HG03575 (cell line): ENCODE measurements around the gene UTS2R.

Experiments used
- ATAC-seq: cut with Tn5 transposase; IDR thresholded peaks from one replicate; pipeline ENCODE4 v1.9.1; 2021; ENCODE audit not compliant: unreplicated experiment, insufficient number of reproducible peaks, low FRiP score; ENCODE audit errors: extremely low read depth

UTS2R gene

DNA sequence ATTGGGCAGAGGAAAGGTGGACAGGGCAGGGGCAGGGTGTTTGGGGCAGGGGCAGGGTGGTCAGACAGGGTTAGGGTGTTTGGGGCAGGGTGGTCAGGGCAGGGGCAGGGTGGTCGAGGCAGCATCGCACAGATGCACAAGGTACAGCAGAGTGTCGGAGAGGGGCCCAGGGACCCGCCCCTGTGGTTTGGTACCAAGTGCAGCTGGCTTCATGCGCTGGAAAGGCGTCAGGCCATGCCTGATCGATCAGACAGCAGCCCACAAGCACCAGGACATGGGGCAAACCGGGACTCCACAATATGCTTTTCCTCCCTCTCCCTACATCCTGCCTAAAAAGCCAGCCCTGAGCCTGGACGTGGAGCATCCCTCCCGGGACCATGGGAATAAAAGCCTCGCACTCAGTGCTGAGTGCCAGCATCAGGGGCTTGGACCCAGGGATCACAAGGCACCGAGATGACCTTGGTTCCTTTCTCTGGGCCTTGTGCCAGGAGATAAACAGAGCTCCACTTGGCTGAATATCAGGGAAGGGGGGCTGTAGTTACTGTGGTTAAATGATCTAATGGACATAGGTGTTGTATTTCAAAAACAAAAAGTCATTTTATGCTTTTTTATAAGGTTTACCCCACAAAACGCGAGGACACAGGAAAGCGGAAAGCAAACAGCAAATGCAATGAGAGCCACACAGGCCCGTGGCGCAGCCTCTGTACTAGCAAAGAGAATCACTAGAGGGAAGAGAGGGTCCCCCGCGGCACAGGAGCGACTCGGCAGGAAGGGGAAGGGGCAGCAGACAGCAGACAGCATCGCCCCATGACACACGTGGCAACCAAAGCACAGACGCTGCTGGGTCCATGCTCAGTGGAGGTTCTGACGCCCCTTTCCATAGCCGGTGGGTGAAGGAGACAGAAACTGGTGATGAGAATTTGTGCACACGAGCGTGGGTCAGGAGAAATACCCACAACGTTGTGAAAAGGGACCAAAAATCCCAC lies 41.3 kb downstream of the UTS2R start:
- no peak for ATAC-seq

DNA sequence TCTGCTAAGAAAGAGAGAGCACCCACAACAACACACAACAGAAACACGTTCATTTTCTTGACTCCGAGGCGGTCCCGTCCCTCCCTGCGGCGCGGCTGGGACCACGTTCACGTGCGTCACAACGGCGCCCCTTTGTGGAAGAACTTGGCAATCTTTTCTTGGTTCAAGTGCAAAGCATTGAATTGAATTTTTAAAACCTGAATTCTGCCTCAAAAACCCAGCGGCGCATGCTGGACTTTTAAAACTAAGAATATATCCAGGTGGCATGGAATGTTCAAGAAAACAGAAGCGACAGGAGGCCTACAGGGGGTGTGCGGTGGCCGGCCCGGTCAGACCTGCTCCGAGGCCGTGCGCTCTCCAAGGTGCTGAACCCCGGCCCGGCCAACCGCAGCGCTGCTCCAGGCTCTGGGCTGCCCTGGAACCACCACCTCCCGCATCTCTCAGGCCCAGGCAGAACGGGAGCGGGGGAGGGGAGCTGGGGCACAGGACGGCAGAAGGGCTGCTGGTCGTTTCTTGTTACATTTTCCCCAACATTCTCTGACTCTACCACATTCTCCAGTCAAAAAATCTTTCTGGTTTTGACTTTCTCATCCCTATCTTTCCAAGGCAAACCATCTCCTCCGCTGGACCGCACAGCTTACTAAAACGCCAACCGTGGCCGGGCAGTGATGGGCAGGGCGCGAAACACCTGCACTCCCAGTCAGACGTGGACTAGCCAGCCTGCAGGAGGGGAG lies 43.1 kb downstream of the UTS2R start:
- no peak for ATAC-seq

DNA sequence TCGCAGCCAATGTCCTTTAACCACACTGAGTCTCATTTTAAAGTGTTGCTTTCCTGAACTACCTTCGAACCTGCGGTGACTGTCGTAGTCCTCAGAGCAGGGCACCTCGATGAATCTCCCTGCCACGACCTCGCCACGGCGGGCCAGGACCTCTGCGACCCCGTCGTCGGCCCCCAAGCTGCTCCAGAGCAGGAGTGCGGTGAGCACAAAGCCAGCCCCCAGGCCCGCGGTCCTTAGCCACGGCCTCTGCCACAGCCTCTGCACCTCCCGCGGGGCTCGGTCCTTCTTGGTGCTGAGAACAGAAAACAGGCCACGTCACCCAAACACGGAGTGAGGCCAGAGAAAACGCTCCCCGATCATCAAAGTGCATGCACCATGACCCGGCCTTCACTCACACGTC lies 43.8 kb downstream of the UTS2R start:
- ATAC-seq = no peak

DNA sequence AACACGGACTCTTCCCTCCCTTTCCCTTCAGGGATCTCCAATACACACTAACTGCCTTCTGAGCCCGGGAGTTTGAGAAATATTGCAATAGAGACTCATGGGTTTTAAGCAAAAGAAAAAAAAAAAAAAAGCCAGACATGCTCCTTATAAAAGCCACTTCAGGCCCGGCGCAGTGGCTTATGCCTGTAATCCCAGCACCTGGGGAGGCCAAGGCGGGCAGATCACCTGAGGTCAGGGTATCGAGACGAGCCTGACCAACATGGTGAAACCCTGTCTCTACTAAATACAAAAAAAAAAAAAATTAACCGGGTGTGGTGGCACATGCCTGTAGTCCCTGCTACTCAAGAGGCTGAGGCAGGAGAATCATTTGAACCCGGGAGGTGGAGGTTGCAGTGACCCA lies 44.2 kb downstream of the UTS2R start:
- ATAC-seq = no peak

DNA sequence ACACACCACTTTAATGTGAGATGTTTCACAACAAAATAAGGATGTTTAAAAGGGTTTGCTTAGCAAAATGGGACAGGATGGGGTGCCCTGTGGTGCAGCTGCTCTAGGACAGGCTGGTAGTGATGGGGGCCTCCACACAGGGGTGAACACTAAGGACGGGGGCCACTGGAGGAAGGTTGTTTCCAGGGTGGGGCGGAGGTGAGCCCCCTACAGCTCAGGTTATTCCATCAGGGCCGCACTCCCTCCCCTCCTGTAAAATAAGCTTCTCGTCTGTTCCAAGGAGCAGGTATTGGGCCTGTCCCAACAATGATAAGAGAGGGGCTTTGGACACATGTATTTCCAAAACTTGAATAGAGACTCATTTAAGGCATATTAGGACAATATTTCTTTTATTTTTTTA lies 44.7 kb downstream of the UTS2R start:
- no peak for ATAC-seq

DNA sequence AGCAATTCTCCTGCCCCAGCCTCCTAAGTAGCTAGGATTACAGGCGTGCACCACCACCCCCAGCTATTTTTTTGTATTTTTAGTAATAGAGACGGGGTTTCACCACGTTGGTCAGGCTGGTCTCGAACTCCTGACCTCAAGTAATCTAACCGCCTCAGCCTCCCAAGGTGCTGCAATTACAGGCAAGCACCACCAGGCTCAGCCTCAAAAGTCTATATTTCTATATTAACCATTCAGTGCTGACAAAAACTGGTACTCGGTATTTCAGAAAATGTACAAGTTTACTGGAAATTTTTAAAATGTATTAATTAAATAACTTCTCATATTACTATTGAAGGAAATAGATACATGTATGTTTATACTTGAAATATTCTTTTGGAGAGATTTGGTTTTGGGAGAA lies 45.2 kb downstream of the UTS2R start:
- no peak for ATAC-seq

DNA sequence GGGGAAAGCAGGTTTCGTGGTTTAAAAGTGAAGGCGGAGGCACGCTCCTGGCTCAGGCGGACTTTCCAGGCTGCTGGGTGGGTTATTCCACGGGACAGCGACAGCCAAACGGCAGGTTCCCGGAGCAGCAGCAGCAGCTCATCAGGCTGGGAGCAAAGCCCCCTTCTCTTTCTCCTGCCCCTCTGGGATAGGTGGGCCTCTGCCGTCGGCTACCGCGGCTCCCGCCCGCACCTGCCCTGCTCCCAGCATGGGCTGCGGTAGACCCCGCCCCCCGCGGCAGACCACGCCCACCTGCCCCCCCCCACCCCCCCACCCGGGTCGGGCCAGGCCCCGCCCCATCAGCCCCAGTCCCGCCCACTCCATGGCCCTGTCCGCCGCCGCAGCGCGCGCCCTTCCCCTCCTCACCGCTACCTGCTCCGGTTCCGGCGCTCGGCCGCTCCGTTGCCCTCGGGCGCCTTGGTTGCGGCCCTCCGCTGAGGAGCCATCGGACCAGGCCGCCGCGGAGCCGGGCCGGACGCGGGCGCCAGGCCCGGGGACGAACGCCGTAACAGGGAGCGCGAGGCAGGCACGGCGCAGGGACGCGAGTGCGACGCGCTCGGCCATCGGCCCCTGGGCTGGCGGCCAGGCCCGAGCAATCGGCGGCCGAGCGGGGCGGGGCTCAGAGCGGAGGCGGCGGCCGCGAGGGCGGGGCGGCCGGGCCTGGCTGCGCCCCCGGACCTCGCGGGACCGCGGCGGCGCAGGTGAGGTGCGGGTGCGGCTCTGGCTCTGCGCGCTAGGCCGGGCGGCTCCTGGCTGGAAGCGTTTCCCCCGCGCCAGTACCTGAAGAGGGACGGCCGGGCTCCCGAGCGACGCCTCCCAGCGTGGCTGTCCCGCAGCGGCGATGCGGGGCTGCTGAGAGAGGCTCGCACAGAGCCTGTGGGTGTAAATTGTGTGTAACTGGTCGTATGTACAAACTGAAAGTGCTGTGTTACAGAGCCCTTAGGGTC lies 46.7 kb downstream of the UTS2R start, which contains the start of the genes HEXD and OGFOD3:
TSS of gene HEXD (plus strand) at position 347 of the 986 bp plus-strand sequence. CDS start 1,453 bp downstream, outside the sequence.
TSS of gene OGFOD3 (minus strand) at position 586 of the 986 bp plus-strand sequence. CDS start at position 485, 101 bp downstream.
- ATAC-seq = no peak

DNA sequence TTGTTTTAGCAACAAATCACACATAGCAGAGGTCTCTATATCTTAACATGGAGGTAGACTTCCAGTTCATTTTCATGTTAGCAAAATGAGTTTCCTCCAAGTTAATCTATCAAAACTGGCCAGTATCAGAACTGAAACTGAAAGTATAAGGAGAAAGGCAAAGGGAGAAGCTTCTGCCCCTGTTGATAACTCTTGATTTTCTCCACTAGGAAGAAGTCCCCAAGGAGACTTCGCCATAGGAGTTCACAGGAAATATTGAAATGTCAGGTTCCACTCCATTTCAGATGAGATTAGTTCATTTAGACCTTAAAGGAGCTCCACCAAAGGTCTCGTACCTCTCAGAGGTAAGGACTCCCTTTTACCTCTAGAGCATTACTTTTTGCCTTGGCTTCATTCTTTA lies 48.0 kb downstream of the UTS2R start:
- no peak for ATAC-seq

DNA sequence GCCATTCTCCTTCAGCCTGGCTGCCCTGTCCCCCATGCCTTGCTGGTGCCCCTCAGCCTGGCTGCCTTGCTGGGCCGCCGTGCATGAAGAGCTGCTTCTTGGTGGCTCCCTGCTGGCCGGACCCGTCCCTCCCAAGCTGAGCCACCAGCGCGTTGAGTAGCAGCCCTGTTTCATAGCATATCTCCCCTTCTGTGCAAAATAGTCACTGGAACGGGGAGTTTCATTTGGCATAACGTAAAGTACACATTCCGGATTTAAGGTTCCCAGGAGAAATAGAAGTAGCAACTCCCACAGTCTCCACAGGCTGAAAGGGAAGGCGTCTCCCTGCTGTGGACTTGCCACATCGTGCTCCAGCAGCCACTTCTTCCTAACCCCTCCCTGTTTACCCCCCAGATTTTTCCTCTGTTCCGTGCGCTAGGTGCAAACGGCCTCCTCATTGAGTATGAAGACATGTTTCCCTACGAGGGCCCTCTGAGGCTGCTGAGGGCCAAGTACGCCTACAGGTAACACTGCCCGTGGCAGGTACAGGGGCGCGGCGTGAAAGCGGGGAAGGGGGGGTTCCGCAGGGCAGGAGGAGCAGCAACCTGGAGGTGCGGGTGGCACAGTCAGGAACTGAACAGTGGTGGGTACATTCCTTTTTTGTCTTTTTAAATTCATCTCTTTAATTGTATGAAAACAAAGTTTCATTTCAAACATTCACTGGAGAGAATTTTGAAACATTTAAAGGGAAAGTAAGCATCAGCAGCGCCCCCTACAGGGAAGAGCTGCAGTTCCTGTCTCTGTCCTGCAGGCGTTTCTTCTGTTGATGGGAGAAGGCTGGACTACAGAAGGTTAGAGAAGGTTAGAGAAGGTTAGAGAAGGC lies 52.7 kb downstream of the UTS2R start:
- no peak for ATAC-seq

DNA sequence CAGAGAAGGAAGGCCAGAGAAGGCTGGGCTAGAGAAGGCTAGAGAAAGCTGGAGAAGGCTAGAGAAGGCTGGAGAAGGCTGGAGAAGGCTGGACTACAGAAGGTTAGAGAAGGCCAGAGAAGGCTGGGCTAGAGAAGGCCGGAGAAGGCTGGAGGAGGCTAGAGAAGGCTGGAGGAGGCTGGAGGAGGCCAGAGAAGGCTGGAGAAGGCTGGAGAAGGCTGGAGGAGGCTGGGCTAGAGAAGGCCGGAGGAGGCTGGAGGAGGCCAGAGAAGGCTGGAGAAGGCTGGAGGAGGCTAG lies 53.2 kb downstream of the UTS2R start:
- no peak for ATAC-seq
